Suprapubic skin (tissue), 4 donors: ENCODE data around the gene SUPT20HL2.
"Not testable (repeated sequence)": the region's sequence is repeated elsewhere in the genome, so short reads cannot be mapped to it uniquely, and the experiment has no call there.

ENCODE experiments used
- EP300 ChIP-seq: sonication (generic); formaldehyde crosslinking; IDR thresholded peaks from one replicate; pipeline ENCODE4 v1.6.1; 2017; ENCODE audit warnings: antibody characterized with exemption
- POLR2A ChIP-seq, 2 donors: fragments of 450-650 bp; IDR thresholded peaks; one replicate each; pipeline ENCODE4 v1.6.1; 2017; ENCODE audit warnings: antibody characterized with exemption in 2 of 2, mild to moderate bottlenecking in 2 of 2, moderate library complexity in 2 of 2
- POLR2AphosphoS5 ChIP-seq, 3 donors: sonication (generic); formaldehyde crosslinking; IDR thresholded peaks; one replicate each; pipeline ENCODE4 v1.6.1; 2017; ENCODE audit warnings: antibody characterized with exemption in 3 of 3
- TF ChIP-seq, protein P1 (sequence below), 2 donors: fragments of 200-600 bp in 1 of 2; fragments of 450-650 bp in 1 of 2; sonication (generic) in 1 of 2; IDR thresholded peaks; one replicate each; pipeline ENCODE4 v1.5.1; 2016 to 2019; ENCODE audit warnings: antibody characterized with exemption in 2 of 2, mild to moderate bottlenecking in 1 of 2, moderate library complexity in 1 of 2

DNA sequence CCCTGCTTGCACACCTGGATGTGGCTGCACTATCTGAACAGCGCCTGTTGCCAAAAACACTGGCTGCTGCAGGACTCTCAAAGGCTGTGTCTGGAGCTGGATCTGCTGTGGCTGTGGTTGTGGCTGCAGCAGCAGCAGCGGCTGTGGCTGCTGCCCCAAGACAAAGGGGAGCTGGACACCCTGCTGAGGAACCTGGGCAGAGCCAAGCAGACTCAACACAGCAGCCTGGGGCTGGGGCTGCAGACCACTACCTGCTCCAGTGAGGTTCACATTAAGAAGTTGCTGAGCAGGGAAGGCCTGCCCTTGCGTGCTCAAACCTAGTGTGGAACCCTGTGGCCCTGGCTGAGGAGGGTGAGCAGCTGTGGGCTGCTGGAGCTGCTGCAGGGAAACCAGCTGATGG, 3.0 kb downstream of the SUPT20HL2 start:
- TF ChIP-seq POLR2A (IDR thresholded peaks at IDR 0.05); EP300; POLR2AphosphoS5 (IDR thresholded peaks at IDR 0.05): not testable (repeated sequence)
- TF ChIP-seq, protein P1, sequence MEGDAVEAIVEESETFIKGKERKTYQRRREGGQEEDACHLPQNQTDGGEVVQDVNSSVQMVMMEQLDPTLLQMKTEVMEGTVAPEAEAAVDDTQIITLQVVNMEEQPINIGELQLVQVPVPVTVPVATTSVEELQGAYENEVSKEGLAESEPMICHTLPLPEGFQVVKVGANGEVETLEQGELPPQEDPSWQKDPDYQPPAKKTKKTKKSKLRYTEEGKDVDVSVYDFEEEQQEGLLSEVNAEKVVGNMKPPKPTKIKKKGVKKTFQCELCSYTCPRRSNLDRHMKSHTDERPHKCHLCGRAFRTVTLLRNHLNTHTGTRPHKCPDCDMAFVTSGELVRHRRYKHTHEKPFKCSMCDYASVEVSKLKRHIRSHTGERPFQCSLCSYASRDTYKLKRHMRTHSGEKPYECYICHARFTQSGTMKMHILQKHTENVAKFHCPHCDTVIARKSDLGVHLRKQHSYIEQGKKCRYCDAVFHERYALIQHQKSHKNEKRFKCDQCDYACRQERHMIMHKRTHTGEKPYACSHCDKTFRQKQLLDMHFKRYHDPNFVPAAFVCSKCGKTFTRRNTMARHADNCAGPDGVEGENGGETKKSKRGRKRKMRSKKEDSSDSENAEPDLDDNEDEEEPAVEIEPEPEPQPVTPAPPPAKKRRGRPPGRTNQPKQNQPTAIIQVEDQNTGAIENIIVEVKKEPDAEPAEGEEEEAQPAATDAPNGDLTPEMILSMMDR (IDR thresholded peaks at IDR 0.05), result not testable (repeated sequence)
